HepG2 (cell line): Measurements from ENCODE around the gene KRTAP5-2. TPM values are rescaled to one million over a fixed set of nuclear protein-coding genes. Genes with fewer than 3 reads are reported as not detected.

Experiments
- ATAC-seq: fragments of 200-7000 bp; cut with Tn5 transposase; 3 replicates; pipeline ENCODE4 v1.9.1; 2020; ENCODE audit warnings: mild to moderate bottlenecking, moderate library complexity
- BruUV-seq: library from RNA; stranded (reverse); fragments of 400-500 nt; replicated peaks from 2 replicates; lab custom pipeline; 2021; lab: Mats Ljungman, UMichigan
- CTCF ChIA-PET: fragments of 300-600 bp; formaldehyde crosslinking; extraction: SDS; loops from one replicate; lab custom pipeline; 2021; ENCODE audit warnings: low total read pairs, inconsistent platforms, low intra/inter-chr PET ratio; lab: Yijun Ruan, JAX
- POLR2A ChIA-PET: fragments of 350-600 bp; sonication (Branson Sonifier 250); formaldehyde crosslinking; loops from one replicate; lab custom pipeline; 2020; ENCODE audit warnings: antibody characterized with exemption, inconsistent platforms; lab: Yijun Ruan, JAX
- DNase-seq: peaks from one replicate; pipeline ENCODE4 v3.0.0-alpha.2; 2015; ENCODE audit warnings: low spot score
- FAIRE-seq: peaks from 3 replicates; lab custom pipeline; 2011; peaks lifted over from hg19 to GRCh38; lab: Jason Lieb, UNC
- H2AFZ ChIP-seq: one replicate; pipeline ENCODE4 v1.6.1; 2011; ENCODE audit warnings: low read length, inconsistent platforms
- H3K27ac ChIP-seq: fragments of 300-600 bp; 3 replicates; pipeline ENCODE4 v1.8.0; 2011; ENCODE audit warnings: mixed run types, mild to moderate bottlenecking, mixed read lengths, low read length, inconsistent platforms; ENCODE audit not compliant: insufficient read depth; ENCODE audit errors: extremely low read length
- H3K27me3 ChIP-seq, 2 experiments: fragments of 200-600 bp in 1 of 2; 2 replicates in 1 of 2; 3 replicates in 1 of 2; pipeline versions ENCODE4 v1.6.0 to v1.8.0; 2011; ENCODE audit warnings: low read length in 2 of 2, mild to moderate bottlenecking in 2 of 2, moderate library complexity in 2 of 2, inconsistent platforms in 1 of 2; ENCODE audit not compliant: insufficient read depth in 2 of 2, control insufficient read depth in 1 of 2
- H3K36me3 ChIP-seq, 2 experiments: fragments of 200-600 bp in 1 of 2; replicated peaks in 1 of 2; 2 replicates in 1 of 2; 3 replicates in 1 of 2; pipeline versions ENCODE4 v1.5.1 to v1.8.0; 2011; ENCODE audit warnings: low read length in 2 of 2, inconsistent platforms in 1 of 2; ENCODE audit not compliant: insufficient read depth in 2 of 2, control insufficient read depth in 1 of 2
- H3K4me1 ChIP-seq: 2 replicates; pipeline ENCODE4 v1.5.1; 2012; ENCODE audit warnings: low read length, inconsistent platforms; ENCODE audit not compliant: insufficient read depth
- H3K4me2 ChIP-seq: 2 replicates; pipeline ENCODE4 v1.6.0; 2011; ENCODE audit warnings: low read depth, low read length, inconsistent platforms
- H3K4me3 ChIP-seq, 3 experiments: fragments of 200-600 bp in 1 of 3; sonication (generic), shearing (Covaris generic) in 1 of 3; replicated peaks in 1 of 3; 2 replicates each; pipeline ENCODE4 v1.5.1; 2011 to 2016; ENCODE audit warnings: low read length in 3 of 3, inconsistent platforms in 2 of 3, low read depth in 2 of 3, mild to moderate bottlenecking in 2 of 3, control low read depth in 1 of 3, mixed read lengths in 1 of 3; ENCODE audit not compliant: insufficient read depth in 1 of 3
- H3K79me2 ChIP-seq: one replicate; pipeline ENCODE4 v1.6.1; 2011; ENCODE audit warnings: low read length, inconsistent platforms; ENCODE audit not compliant: insufficient read depth
- H3K9ac ChIP-seq: 2 replicates; pipeline ENCODE4 v1.6.0; 2011; ENCODE audit warnings: mild to moderate bottlenecking, low read depth, low read length, inconsistent platforms; ENCODE audit not compliant: insufficient read depth
- H3K9me3 ChIP-seq: 2 replicates; pipeline ENCODE4 v1.5.1; 2012; ENCODE audit warnings: mild to moderate bottlenecking, low read length
- H4K20me1 ChIP-seq: 2 replicates; pipeline ENCODE4 v1.6.0; 2011; ENCODE audit warnings: inconsistent platforms, mild to moderate bottlenecking, low read length, moderate library complexity; ENCODE audit not compliant: insufficient read depth
- ADNP ChIP-seq: sonication (generic); formaldehyde crosslinking; IDR thresholded peaks from 2 replicates; pipeline ENCODE4 v1.4.0; 2020; ENCODE audit warnings: missing genetic modification reagents
- GMEB2 ChIP-seq: IDR thresholded peaks from 2 replicates; pipeline ENCODE4 v1.6.1; 2016; ENCODE audit warnings: missing biosample characterization, missing genetic modification reagents, low read depth
- MIER3 ChIP-seq: IDR thresholded peaks from 2 replicates; pipeline ENCODE4 v1.6.1; 2016; ENCODE audit warnings: missing compliant biosample characterization, borderline replicate concordance
- NFE2L2 ChIP-seq: fragments of 150-350 bp; IDR thresholded peaks from 2 replicates; pipeline ENCODE4 v1.6.1; 2014; ENCODE audit warnings: low read length
- RNF219 ChIP-seq: sonication (generic); formaldehyde crosslinking; IDR thresholded peaks from 2 replicates; pipeline ENCODE4 v1.5.0; 2020; ENCODE audit warnings: mild to moderate bottlenecking, missing genetic modification reagents
- TMF1 ChIP-seq: sonication (generic); formaldehyde crosslinking; IDR thresholded peaks from 2 replicates; pipeline ENCODE4 v1.8.1; 2022; ENCODE audit warnings: low read depth, missing genetic modification reagents
- ZNF282 ChIP-seq: fragments of 450-650 bp; IDR thresholded peaks from 2 replicates; pipeline ENCODE4 v1.6.1; 2018; ENCODE audit not compliant: partially characterized antibody
- ZNF513 ChIP-seq: sonication (generic); formaldehyde crosslinking; conservative IDR thresholded peaks from 2 replicates; pipeline ENCODE4 v1.5.0; 2020; ENCODE audit warnings: missing genetic modification reagents
- WGBS: methylation state at CpG from one replicate; pipeline ENCODE4 v1.1.6; 2017; ENCODE audit warnings: low lambda C conversion rate; 5-methylcytosine and 5-hydroxymethylcytosine counted together
- in situ Hi-C: cut with HindIII; loops from 2 replicates; pipeline ENCODE4 v1.10.0; 2017; ENCODE audit warnings: low pct_unique_long_range_greater_than_20kb; ENCODE audit not compliant: extremely low pct_ligation_motif_present
- intact Hi-C: fragments of 100-400 bp; cut with micrococcal nuclease; formaldehyde crosslinking; loops from one replicate; pipeline ENCODE4 v1.10.0; 2022; ENCODE audit not compliant: unreplicated experiment
- polyA plus RNA-seq, 8 experiments: library from polyadenylated mRNA; depleted of rRNA in 3 of 8; stranded (reverse) in 7 of 8; unstranded in 1 of 8; fragments of >200 nt; fragmentation: Illumina TruSeq in 4 of 8; extraction: Trizol in 4 of 8; gene quantifications; 2 replicates each; pipeline versions ENCODE4 v1.2.1 to v1.2.3, GENCODE V29; 2011 to 2016; ENCODE audit warnings: low read depth in 4 of 8, missing spikeins in 1 of 8, mixed read lengths in 1 of 8; ENCODE audit not compliant: insufficient read depth in 1 of 8
- total RNA-seq, 5 experiments: library from RNA; depleted of rRNA; stranded (reverse); fragments of >200 nt; fragmentation: Illumina TruSeq; extraction: Trizol; gene quantifications; 2 replicates each; pipeline ENCODE4 v1.2.3, GENCODE V29; 2016; ENCODE audit warnings: low read depth in 1 of 5

KRTAP5-2 gene
- total and polyA plus RNA-seq, 2 of the 13 experiments (the other 11 are each of a cell fraction or from before 2014, with no cell fraction given): not detected

- FAIRE-seq: no peak
- POLR2A ChIA-PET: no interaction called here
Measured at GRCh38 chr11:1625541-1625940, 27.4 kb upstream of the KRTAP5-2 start.

GRCh38 chr11:1624621-1625020 lies 26.5 kb upstream of the KRTAP5-2 start:
- TF ChIP-seq GMEB2: no peak
- no peak for TF ChIP-seq ZNF513
- TF ChIP-seq TMF1 (CRISPR knock-in tag): no peak
- no peak for TF ChIP-seq ZNF282
- TF ChIP-seq, all 625 proteins: peak for 0
- H3K9ac ChIP-seq: no peak overlapping the region
- intact Hi-C loops: loop anchor here (5.0 kb wide), 1 partner anchor 77 kb away; no protein-coding TSS in a partner anchor
- FAIRE-seq (no peak), DNase-seq (no peak), ATAC-seq (no peak)
- H3K27ac ChIP-seq: no peak overlapping the region
- in situ Hi-C loops: no loop called here
- 36% methylated on average over 16 of the region's 16 CpGs for WGBS
- no peaks in the 10 kb centered on the region for H3K79me2 ChIP-seq
- no peak overlapping the region for H3K4me2 ChIP-seq
- H3K36me3 ChIP-seq: no peaks in the 10 kb centered on the region
- CTCF ChIA-PET: no interaction called here
- H3K4me1 ChIP-seq: no peaks in the 10 kb centered on the region
- no peaks in the 10 kb centered on the region for H4K20me1 ChIP-seq
- BruUV-seq: no TSS peak
- H2AFZ ChIP-seq: no peak overlapping the region
- H3K9me3 ChIP-seq: no peaks in the 10 kb centered on the region
- H3K4me3 ChIP-seq: no peak overlapping the region
- H3K27me3 ChIP-seq: peaks cover 15 to 52% of the 10 kb centered on the region in 2 experiments
- POLR2A ChIA-PET: no interaction called here

More at GRCh38 chr11:1625541-1625940, 27.4 kb upstream of the KRTAP5-2 start:
- DNase-seq (no peak), ATAC-seq (no peak)
- Histone ChIP-seq H3K27me3 (peaks cover 15 to 55% of the 10 kb centered on the region in 2 experiments), H3K36me3 (no peaks in the 10 kb centered on the region), H3K9me3 (no peaks in the 10 kb centered on the region), H4K20me1 (no peaks in the 10 kb centered on the region), H3K9ac (no peak overlapping the region), H3K79me2 (no peaks in the 10 kb centered on the region), H3K27ac (no peak overlapping the region), H3K4me1 (no peaks in the 10 kb centered on the region), H3K4me2 (no peak overlapping the region)
- no TSS peak for BruUV-seq
- intact Hi-C loops: loop anchor here (5.0 kb wide), 1 partner anchor 78 kb away; no protein-coding TSS in a partner anchor
- WGBS: 31% methylated on average over 11 of the region's 13 CpGs
- CTCF ChIA-PET: no interaction called here
- TF ChIP-seq MIER3 (CRISPR knock-in tag): no peak
- TF ChIP-seq ADNP (CRISPR knock-in tag): no peak
- TF ChIP-seq RNF219 (CRISPR knock-in tag): no peak
- no peak for TF ChIP-seq NFE2L2
- TF ChIP-seq, all 625 proteins: peak for 0
- Histone ChIP-seq H2AFZ (no peak overlapping the region), H3K4me3 (no peak overlapping the region)
- in situ Hi-C loops: no loop called here
